ENCODE results near the gene KCNA2.

DNA sequence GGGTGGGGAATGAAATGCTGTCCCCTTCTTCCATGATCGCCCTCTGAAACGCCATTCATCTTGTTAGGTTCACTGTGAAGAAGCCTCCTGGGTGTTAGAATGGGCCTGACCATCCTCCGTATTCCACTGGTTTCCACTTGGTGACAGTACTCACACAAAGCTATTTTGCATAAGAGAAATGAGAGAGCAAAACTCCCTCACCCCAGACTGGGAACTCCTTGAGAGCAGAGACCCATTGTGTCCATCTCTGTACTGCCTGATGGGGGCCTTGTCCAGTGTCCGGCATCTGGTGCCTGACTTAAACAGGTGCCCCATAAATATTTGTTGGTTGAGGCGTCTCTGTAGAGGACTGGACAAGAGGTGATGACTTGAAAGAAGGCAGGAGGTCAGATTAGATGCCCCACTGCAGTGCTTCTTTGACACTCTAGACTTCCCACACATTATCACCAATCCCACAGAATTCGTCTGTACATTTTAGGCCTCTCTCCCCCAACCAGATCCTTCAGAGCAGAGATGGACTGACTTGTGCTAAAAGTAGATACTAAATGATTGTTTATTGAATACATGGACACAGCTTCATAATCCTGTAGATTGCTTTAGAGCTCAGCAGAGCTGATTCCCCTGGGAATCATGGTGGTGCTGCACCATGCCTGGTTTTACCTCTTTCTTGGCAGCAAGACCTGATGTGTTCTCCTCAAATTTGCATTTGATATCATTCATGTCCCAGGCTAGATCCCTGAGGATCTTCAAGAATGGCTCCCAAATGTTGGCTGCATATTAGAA, 22.4 kb upstream of the KCNA2 start:
- no peak for TF ChIP-seq EP300 (IDR thresholded peaks at IDR 0.05; ENCODE audit: borderline replicate concordance in 1 of 2, low read depth in 1 of 2, low read length in 1 of 2)
- no peak for TF ChIP-seq ELF1 (IDR thresholded peaks at IDR 0.05)
- TF ChIP-seq, protein P1, sequence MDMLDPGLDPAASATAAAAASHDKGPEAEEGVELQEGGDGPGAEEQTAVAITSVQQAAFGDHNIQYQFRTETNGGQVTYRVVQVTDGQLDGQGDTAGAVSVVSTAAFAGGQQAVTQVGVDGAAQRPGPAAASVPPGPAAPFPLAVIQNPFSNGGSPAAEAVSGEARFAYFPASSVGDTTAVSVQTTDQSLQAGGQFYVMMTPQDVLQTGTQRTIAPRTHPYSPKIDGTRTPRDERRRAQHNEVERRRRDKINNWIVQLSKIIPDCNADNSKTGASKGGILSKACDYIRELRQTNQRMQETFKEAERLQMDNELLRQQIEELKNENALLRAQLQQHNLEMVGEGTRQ (IDR thresholded peaks at IDR 0.05; ENCODE audit: borderline replicate concordance, low read depth, low read length) = no peak
- no peak for TF ChIP-seq CTCF (IDR thresholded peaks at IDR 0.05)
- TF ChIP-seq MAX (IDR thresholded peaks at IDR 0.05; ENCODE audit: low read depth) = no peak
- TF ChIP-seq RFX5 (IDR thresholded peaks at IDR 0.05; ENCODE audit: low read length) = no peak
- no peak for TF ChIP-seq TEAD4 (IDR thresholded peaks at IDR 0.05; ENCODE audit: borderline replicate concordance, insufficient read depth)
- TF ChIP-seq EZH2phosphoT487 (IDR thresholded peaks at IDR 0.05; ENCODE audit: borderline replicate concordance, low read depth) = no peak
- TF ChIP-seq CHD2 (IDR thresholded peaks at IDR 0.05; ENCODE audit: low read length, partially characterized antibody) = no peak

Data from SK-N-SH (cell line).